Left lung (tissue), 10 donors: Measurements from ENCODE around the gene WDR33. TPM values are rescaled to one million over a fixed set of nuclear protein-coding genes. Genes with fewer than 3 reads are reported as not detected.

Source experiments
- ATAC-seq: fragments of 200-7000 bp; cut with Tn5 transposase; one replicate; pipeline ENCODE4 v1.9.1; 2020; ENCODE audit warnings: moderate library complexity
- DNase-seq, 4 donors: peaks; one replicate each; pipeline ENCODE4 v3.0.0-alpha.2; 2013 to 2020
- H3K27ac ChIP-seq, 2 donors: fragments of 200-600 bp; sonication (generic) in 1 of 2; one replicate each; pipeline versions ENCODE4 v1.5.0 to v1.8.0; 2020 to 2021
- H3K27me3 ChIP-seq, 2 donors: fragments of 200-600 bp; sonication (generic) in 1 of 2; one replicate each; pipeline versions ENCODE4 v1.5.0 to v1.8.0; 2020 to 2021
- H3K36me3 ChIP-seq, 2 donors: fragments of 200-600 bp; sonication (generic) in 1 of 2; one replicate each; pipeline versions ENCODE4 v1.5.0 to v1.8.0; 2020 to 2021
- H3K4me1 ChIP-seq, 2 donors: fragments of 200-600 bp; one replicate each; pipeline ENCODE4 v1.8.0; 2021
- H3K4me3 ChIP-seq, 2 donors: fragments of 200-600 bp; sonication (generic) in 1 of 2; one replicate each; pipeline versions ENCODE4 v1.5.0 to v1.8.0; 2020 to 2021; ENCODE audit warnings: mild to moderate bottlenecking in 1 of 2
- H3K9me3 ChIP-seq, 2 donors: fragments of 200-600 bp; sonication (generic) in 1 of 2; one replicate each; pipeline versions ENCODE4 v1.5.0 to v1.8.0; 2020 to 2021
- CTCF ChIP-seq, 2 donors: fragments of 200-600 bp; sonication (generic) in 1 of 2; IDR thresholded peaks; one replicate each; pipeline versions ENCODE4 v1.5.0 to v1.8.0; 2021; ENCODE audit warnings: antibody characterized with exemption in 2 of 2
- intact Hi-C, 2 donors: fragments of 100-400 bp; cut with DNase I; formaldehyde crosslinking; loops; one replicate each; pipeline versions ENCODE4 v1.11.2 to v1.14.2; 2022
- polyA plus RNA-seq, 6 donors: library from polyadenylated mRNA; unstranded; fragments of 120-200 nt; gene quantifications; one replicate each; pipeline ENCODE4 v1.2.1, GENCODE V29; 2013; ENCODE audit not compliant: insufficient read length in 6 of 6
- total RNA-seq, 2 donors: library from RNA; stranded (reverse); fragmentation: NEBNext Ultra II Directional; extraction: Animal tissue kit (Norgen Biotek cat#: 25700); gene quantifications; one replicate each; pipeline ENCODE4 v1.2.1, GENCODE V29; 2021
- donor health status: DM: no; HTN: yes; CAD: no.
- donor health status: DM: no; HTN: no; CAD: no.

The WDR33 gene
- total and polyA plus RNA-seq, 8 donors, result 46.4 to 57.5 (median 50.8) TPM

- DNase-seq (no peak), ATAC-seq (no peak)
- intact Hi-C loops, result no loop called here
These were observed 97.4 kb downstream of the WDR33 start for GRCh38 chr2:127713562-127713961.

GRCh38 chr2:127712999-127713398 lies 98.0 kb downstream of the WDR33 start:
- Histone ChIP-seq H3K4me1 (peaks cover 0 to 4% of the 10 kb centered on the region in 2 donors), H3K9me3 (no peaks in the 10 kb centered on the region), H3K27ac (no peak overlapping the region), H3K36me3 (peaks cover 0 to 69% of the 10 kb centered on the region in 2 donors), H3K27me3 (no peaks in the 10 kb centered on the region), H3K4me3 (no peak overlapping the region)
- TF ChIP-seq CTCF (IDR thresholded peaks at IDR 0.05), result no peak
- DNase-seq, result no peak
- ATAC-seq, result no peak
- intact Hi-C loops, result no loop called here

More at GRCh38 chr2:127713562-127713961, 97.4 kb downstream of the WDR33 start:
- no peak overlapping the region for H3K27ac ChIP-seq
- peaks cover 0 to 67% of the 10 kb centered on the region in 2 donors for H3K36me3 ChIP-seq
- no peaks in the 10 kb centered on the region for H3K27me3 ChIP-seq
- no peak for TF ChIP-seq CTCF (IDR thresholded peaks at IDR 0.05)
- peaks cover 0 to under 1% of the 10 kb centered on the region in 2 donors for H3K4me1 ChIP-seq
- no peak overlapping the region for H3K4me3 ChIP-seq
- no peaks in the 10 kb centered on the region for H3K9me3 ChIP-seq

GRCh38 chr2:127709336-127709735 lies 101.6 kb downstream of the WDR33 start:
- H3K4me3 ChIP-seq, result no peak overlapping the region
- peaks cover 6 to 15% of the 10 kb centered on the region in 2 donors for H3K4me1 ChIP-seq
- TF ChIP-seq CTCF (IDR thresholded peaks at IDR 0.05), result no peak
- intact Hi-C loops, result no loop called here
- no peak for ATAC-seq
- DNase-seq, result no peak
- H3K9me3 ChIP-seq, result no peaks in the 10 kb centered on the region
- no peak overlapping the region for H3K27ac ChIP-seq
- peaks cover 0 to 70% of the 10 kb centered on the region in 2 donors for H3K36me3 ChIP-seq
- no peaks in the 10 kb centered on the region for H3K27me3 ChIP-seq

- no peak overlapping the region for H3K27ac ChIP-seq
- peaks cover 0 to 64% of the 10 kb centered on the region in 2 donors for H3K36me3 ChIP-seq
- DNase-seq, result peak in 1 of 4 donors; percentile 85
- no peak for TF ChIP-seq CTCF (IDR thresholded peaks at IDR 0.05)
- peak; percentile 41 for ATAC-seq
- H3K4me1 ChIP-seq, result peaks cover 13 to 28% of the 10 kb centered on the region in 2 donors
- H3K9me3 ChIP-seq, result no peaks in the 10 kb centered on the region
- no peak overlapping the region for H3K4me3 ChIP-seq
- intact Hi-C loops, result no loop called here
- no peaks in the 10 kb centered on the region for H3K27me3 ChIP-seq
These were observed 102.9 kb downstream of the WDR33 start for GRCh38 chr2:127707890-127708648.

- intact Hi-C loops, result no loop called here
- Histone ChIP-seq H3K36me3 (peaks cover 0 to 59% of the 10 kb centered on the region in 2 donors), H3K4me1 (peaks cover 21 to 37% of the 10 kb centered on the region in 2 donors), H3K9me3 (no peaks in the 10 kb centered on the region), H3K27ac (peak overlapping the region; percentile 8 to 37), H3K27me3 (no peaks in the 10 kb centered on the region), H3K4me3 (no peak overlapping the region)
- DNase-seq, result no peak
- no peak for TF ChIP-seq CTCF (IDR thresholded peaks at IDR 0.05)
- ATAC-seq, result no peak
These were observed 104.6 kb downstream of the WDR33 start for GRCh38 chr2:127706215-127706990.
